Right kidney (tissue), 1 donor: ENCODE measurements around the gene PSMD11.

Experiments used
- DNase-seq: peaks from one replicate; pipeline ENCODE4 v3.0.0-alpha.2; 2016

PSMD11 gene

DNA sequence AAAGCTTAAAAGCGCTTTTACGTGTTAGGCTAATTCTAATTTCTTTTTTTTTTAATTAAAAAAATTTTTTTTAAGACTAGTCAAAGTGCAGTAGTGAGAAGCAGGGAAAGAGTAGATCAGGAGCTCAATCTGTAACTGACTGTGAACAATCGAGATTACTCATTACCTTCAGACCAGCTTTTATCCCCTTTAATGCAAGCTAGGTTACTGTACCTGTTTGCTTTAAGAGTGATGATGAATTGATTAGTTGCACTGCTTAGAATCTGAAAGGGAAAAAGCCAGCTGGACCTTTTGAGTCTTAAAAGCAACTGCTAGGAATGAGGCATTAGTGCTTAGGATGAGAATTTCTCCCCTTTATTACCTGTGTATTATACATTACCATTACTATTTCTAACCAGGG, 19.0 kb downstream of the PSMD11 start:
- DNase-seq = no peak

DNA sequence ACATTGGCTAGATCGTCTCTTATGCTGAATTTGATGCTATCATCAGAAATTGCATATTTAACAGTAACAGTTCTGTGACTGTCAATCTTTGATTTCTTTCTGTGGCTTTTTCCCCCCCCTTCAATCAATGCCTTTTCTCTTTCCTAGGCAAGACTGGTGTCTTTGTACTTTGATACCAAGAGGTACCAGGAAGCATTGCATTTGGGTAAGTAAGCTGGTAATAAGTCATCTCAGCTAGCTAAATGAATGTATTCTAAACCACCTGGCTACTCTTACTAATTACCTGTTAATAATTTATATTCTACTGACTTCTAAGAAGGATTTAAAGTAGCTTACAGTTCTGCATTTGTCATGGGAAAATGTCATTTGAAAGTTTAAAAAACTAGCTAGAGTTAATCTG, 20.1 kb downstream of the PSMD11 start:
- DNase-seq = no peak

DNA sequence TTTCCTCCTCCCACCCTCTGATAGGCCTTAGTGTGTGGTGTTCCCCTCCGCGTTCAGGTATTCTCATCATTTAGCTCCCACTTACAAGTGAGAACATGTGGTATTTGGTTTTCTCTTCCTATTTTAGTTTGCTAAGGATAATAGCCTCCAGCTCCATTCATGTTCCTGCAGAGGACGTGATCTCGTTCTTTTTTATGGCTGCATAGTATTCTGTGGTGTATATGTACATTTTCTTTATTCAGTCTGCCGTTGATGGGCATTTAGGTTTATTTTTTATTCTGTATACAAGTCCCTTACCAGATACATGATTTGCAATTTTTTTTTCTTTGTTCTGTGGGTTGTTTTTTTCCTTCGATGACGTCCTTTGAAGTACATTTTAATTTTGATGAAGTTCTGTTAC, 23.6 kb downstream of the PSMD11 start:
- no peak for DNase-seq

DNA sequence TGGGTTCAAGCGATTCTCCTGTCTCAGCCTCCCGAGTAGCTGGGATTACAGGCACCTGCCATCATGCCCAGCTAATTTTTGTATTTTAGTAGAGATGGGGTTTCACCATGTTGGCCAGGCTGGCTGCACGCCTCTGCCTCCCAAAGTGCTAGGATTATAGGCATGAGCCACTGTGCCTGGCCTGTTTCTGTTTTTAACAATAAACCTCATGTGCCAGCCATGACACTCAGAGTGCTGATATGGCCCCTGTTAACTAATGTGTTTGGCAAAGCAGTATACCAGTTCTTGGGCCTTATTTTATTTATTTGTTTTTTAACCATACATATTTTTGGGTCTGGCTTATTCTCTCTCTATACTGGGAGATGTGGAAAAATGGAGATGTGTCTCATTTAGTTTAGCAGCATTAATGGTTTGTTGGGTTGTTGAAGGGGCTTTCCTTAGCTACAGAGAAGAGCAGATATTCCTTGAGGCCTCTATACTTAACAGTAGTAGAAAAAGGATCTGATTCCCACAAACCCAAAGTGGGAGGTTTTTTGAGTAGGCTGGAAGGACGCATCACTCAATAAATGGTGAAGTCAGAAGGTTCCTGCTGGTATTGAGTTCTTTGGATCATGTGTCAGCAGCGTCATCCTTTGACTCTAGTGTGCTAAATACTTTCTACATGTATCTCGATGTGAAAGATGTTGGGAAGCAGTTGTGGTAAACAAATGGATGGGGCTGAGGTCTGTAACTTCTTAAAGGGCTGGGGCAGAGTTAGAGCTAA, 26.3 kb downstream of the PSMD11 start:
- DNase-seq = no peak

DNA sequence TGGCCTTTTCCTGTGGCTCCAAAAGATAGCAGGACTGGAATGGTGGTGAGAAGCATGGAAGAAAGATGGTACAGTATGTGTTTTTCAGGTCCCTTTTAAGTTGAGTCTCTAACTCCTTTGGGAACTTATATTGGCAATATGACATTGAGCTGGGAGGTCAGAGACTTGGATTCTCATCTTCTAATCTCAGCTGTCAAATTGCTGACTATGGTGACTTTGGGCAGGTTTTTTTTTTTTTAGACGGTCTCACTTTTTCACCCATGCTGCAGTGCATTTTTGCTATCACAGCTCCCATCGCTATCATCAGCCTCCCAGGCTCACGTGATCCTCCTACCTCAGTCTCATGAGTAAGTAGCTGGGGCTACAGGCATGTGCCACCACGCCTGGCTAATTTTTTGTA, 27.3 kb downstream of the PSMD11 start:
- no peak for DNase-seq

DNA sequence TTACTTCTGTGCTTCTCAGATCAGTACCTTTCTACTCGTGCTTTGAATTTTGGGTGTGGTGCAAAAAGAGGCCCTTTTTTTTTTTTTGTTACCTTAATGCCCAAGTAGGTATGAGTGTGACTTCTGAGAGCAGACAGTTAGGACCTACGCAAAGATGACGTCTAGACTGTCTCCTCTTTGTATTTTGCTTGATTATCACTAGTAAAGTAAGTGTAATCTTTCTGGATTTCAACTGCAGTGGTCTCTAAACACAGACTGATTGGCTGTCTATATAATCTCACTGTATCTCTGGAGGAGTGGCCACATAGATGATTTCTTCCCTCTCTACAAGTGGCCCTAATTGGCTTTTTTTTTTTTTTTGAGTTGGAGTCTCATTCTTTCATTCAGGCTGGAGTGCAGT, 30.9 kb downstream of the PSMD11 start:
- DNase-seq = no peak

DNA sequence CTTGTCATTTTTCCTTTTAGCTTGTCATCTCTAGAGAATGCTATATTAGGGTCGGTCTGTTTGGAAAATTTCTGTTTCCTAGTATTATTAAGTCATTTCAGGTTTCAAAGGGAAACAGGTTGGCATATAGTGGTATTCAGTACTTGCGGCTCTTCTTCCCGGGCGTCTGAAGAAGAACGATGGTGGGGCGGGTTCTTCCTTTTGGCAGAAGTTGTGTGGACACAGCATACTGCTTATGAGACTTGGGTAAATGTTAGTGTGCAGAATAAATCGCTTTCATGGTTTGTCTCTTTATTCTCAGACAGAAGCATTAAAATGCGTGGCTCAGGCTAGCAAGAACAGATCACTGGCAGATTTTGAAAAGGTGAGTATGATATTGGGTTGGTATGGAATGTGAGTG, 32.9 kb downstream of the PSMD11 start:
- DNase-seq = no peak

DNA sequence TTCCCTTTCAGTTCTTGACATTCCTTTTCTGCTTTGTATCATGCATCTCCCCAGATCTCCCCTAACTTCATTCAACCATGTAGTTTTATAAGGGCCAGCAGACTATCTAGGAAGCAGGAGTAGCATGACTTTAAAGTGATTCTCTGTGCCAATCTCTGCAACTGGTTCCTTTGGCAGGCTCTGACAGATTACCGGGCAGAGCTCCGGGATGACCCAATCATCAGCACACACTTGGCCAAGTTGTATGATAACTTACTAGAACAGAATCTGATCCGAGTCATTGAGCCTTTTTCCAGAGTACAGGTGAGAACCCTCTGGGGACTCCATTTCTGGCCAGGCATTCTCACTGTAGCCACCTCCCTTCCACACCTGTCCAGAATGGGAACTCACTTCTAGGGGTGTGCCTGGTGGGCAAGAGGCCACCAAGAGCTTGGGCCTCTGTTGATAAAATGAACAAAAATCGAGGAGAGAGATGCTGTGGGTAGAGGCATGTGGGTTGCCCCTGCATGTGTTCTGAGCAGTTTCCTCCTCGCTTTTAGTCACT, 34.8 kb downstream of the PSMD11 start:
- no peak for DNase-seq

DNA sequence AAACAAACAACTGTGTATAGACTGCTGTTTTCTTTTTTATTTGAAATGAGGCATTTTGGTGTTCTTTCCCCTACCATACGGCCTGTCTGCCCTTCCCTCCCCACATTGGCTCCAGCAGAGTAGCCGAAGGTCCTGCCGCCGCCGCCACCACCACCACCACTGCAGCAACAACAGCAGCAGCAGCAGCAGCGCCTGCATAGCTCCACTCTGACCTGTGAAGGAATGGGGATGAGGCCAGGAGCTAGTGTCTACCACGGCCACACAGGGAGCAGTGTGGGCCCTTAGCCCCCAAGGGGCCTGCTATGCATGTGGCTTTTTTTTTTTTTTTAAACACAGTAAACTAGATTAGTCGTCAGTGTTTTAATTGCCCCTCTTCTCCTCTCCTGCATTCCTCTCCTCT, 36.9 kb downstream of the PSMD11 start:
- DNase-seq = no peak

DNA sequence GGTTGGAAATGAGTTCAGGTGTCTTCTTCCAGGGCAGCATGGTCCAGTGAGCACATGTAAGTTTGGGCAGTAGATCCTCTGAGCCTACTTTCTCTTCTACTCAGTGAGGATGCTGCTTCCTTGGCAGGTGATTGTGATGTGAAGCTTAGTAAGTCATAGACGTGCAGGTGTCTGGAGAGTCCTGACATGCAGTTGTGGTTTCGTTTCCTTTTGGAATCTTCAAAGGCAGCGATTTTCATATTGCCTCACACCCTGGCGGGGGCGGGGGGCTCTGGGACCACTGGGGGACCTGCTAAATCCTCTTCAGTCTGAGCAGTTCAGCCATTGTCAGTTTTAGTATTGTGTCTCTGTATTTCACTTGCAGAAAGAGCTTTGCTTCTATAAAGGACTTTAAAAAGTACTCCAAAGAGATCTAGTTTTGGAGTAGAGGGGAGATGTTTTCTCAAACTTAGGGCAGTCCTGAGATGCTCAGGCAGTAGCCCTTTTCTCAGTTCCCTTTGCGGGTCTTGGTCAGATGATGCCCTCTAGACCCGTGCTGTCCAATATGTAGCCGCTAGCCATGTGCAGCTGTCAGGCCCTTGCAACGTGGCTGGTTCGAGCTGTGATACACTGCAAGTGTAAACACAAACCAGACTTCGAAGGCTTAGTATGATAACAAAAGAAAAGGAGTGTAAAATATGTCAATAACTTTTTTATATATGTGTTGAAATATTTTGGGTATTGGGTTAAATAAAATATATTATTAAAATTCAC, 38.4 kb downstream of the PSMD11 start:
- no peak for DNase-seq

DNA sequence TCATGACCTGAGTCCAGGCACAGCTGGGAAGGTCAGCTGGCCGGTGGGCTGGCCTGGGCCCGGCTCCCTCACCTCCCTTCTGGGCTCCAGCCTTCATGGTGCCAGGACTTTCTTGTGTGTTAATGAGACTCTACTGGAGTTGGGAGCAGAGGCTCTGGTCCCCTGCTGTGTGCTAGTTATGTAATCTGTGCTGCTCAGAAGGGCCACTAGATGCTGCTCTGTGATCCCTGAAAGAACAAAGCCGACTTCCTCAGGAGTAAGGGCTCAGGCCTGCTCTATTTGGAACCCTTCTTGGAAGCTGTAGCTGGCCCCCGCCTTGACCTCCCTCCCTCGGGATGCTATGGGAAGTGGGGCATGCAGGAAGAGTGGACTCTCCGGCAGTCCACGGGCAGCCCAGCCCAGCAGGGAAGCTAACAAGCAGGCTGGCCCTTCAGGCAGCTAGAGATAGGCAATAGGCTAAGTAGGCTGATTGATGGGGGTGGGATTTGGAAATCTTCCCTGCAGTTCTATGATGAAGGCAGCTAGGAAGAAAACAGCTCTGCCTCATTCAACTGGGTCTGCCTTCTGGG, 39.2 kb downstream of the PSMD11 start:
- DNase-seq = peak; percentile 69

DNA sequence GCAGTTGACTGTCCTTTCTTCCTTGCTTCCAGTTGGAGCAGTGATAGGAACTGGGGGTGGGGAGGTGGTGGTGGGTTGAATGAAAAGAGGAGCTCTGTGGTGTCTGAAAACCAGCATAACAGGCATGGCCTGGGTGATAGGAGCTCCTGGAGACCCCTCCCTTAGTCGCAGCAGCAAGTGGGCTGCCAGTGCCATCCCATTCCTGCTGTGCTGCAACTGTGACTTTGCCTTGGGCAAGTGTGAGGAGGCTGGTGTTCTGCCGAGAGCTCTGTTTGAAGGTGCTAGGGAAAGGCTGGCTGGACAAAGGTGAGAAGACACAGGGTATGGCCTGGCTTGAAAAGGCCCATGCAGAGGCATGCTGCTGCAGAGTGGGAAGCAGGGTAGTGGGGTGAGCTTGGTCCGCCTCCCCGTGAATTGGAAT, 39.7 kb downstream of the PSMD11 start:
- DNase-seq = no peak

DNA sequence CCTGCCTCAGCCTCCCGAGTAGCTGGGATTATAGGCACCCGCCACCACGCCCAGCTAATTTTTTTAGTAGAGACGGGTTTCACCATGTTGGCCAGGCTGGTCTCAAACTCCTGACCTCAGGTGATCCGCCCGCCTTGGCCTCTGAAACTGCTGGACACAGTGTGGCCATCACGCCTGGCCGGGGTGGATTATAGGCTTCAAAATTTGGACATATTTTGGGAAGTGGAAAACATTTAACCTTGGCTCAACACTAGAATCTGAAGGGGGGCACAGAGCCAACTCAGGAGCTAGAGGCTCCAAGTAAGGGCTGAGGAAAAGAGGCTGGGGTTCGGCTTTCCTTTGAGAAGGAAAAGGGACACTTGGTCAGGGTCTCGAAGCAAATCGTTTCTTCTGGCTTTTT, 40.3 kb downstream of the PSMD11 start:
- DNase-seq = no peak

DNA sequence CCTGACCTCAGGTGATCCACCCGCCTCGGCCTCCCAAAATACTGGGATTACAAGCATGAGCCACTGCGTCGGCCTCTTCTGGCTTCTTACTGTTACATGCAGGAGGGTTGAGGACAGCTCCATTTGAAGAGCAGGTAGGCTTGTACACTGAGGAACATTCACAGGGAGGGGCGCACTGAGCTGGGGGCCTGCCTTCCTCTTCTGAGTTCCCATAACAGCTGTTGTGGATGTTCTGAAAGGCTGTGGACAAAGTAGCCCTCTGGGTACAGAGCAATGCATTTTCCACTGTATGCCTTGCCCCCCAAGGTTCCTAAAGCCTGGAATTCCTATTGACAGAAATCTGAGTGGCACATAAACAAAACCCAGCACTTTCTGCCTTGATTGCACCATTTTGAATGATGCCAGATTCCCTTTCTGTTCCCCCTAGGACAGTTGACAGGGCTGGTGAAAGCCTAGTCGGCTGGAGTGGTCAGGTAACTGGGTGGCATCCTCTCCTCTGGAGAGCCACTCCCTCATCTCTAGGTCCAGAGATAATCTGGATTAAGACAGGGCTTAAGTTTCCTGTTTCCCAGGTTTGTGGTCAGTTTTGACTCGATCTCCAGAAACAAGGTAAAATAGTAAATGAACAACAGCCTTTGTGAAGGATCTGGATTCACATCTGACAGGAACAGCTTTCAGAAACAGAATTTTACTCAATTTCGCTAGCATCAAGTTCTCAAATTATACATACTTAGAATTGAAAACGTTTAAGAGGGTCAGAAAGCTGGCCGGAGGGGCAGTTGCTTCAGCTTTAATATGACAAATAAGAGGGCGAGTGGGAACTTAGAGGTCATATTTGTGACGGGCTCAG, 41.2 kb downstream of the PSMD11 start:
- DNase-seq = no peak

DNA sequence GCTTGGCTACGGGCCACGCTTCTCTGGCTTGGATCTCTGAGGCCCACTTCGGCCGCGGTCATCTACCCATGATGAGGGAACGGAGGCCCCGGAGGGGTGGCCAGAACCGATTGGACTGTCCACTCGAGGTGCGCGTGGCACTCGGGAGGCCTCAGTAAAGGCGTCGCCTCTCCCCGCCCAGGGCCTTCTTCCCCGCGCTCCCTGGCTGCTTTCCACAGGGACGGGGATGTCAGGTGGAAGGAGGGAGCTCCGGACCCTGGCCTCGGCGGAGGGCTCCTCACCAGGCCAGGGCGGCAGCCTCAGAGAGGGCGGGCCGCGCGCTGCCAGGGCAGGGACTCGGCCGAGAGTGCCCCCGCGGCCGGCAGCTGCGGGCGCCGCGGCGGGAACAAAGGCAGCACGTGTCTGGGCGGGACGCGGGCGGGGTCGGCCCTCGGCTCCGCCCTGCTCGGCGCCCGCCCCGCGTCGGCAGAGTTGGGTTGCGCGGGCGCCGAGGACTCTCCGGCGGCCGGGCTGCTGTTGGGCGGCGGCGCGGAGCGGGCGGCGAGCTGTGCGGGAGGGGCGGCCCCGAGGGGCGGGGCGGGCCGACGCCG, 41.9 kb downstream of the PSMD11 start:
- DNase-seq = peak; percentile 83

DNA sequence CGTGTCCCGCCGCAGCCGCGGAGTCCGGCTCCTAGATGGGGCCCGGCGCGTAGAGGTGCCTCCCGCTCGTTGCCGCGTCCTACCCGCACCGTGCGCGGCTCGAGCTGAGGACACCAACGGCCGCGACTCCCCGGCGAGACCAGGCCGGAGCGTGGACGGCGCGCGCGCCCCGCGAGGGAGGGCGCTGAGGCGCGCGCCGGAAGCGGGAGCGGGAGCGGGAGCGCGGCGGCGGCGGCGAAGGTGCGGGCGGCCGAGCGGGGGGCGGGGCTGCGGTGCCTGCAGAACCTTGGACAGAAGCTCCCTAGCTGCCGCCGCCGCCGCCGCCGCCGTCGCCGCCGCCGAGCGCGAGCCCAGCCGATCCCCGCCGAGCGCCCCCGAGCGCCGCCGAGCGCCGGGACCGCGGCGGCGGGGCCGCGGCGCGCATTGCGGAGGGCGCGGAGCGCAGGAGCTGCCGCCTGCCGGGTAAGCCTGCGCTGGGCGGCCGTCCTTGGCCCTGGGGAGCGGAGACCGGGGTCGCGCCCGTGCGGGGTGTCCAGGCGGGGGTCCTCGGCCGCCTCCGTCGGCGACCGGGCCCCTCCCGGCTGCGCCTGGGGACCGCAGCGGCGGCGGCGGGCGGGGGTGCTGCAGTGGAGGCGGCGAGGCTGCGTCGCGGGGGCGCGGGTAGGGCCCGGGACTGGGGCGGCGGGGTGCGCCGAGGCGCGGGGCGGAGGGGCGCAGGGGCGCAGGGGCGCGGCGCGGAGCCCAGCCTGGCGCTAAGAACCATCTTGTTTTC, 42.6 kb downstream of the PSMD11 start, which contains the start of gene CDK5R1:
Gene CDK5R1 (plus strand): TSS at position 293 of the 772 bp plus-strand sequence. CDS start 628 bp downstream, outside the sequence.
- DNase-seq = peak; percentile 78

DNA sequence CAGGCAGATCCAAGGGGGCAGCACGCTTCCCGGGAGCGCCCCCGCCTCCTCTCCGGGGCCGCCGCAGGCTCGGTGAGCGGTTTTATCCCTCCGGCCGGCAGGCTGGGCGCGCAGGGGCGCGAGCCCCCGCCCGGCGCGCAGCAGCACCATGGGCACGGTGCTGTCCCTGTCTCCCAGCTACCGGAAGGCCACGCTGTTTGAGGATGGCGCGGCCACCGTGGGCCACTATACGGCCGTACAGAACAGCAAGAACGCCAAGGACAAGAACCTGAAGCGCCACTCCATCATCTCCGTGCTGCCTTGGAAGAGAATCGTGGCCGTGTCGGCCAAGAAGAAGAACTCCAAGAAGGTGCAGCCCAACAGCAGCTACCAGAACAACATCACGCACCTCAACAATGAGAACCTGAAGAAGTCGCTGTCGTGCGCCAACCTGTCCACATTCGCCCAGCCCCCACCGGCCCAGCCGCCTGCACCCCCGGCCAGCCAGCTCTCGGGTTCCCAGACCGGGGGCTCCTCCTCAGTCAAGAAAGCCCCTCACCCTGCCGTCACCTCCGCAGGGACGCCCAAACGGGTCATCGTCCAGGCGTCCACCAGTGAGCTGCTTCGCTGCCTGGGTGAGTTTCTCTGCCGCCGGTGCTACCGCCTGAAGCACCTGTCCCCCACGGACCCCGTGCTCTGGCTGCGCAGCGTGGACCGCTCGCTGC, 43.3 kb downstream of the PSMD11 start:
- peak; percentile 73 for DNase-seq

DNA sequence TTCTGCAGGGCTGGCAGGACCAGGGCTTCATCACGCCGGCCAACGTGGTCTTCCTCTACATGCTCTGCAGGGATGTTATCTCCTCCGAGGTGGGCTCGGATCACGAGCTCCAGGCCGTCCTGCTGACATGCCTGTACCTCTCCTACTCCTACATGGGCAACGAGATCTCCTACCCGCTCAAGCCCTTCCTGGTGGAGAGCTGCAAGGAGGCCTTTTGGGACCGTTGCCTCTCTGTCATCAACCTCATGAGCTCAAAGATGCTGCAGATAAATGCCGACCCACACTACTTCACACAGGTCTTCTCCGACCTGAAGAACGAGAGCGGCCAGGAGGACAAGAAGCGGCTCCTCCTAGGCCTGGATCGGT, 43.9 kb downstream of the PSMD11 start:
- no peak for DNase-seq

DNA sequence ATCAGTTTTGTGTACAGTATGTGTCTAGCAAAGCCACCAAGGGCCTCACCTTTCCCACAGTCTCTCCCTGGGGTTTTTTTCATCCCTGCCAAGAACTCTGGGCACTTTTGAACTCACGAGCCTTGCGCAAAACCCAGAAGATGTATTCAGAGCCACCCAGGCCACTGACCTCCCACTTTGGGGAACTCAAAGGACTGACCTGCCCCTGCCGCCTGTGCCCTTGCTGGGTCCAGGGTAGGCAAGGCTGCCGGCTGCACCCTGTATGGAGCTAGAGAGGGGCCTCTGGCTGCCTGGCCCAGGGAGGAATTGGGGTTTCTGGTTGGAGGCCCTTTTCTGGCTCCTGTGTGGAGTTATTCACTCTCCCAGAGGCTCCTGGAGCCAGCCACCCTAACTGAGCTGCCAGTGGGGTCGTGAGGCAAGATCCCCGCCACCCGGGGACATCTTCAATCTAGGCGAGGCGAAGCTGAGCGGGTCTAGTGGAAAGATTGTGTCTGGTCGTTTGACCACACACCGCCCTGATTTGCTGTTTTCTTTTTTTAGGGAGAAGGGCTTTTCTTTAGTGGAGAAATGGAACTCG, 44.4 kb downstream of the PSMD11 start:
- DNase-seq = no peak
